Thyroid gland (tissue), 4 donors: ENCODE data around the gene PARD3.

Experiments
- POLR2A ChIP-seq, 2 donors: fragments of 450-650 bp; IDR thresholded peaks; one replicate each; pipeline ENCODE4 v1.6.1; 2017; ENCODE audit warnings: antibody characterized with exemption in 2 of 2, mild to moderate bottlenecking in 2 of 2, moderate library complexity in 1 of 2
- TF ChIP-seq, protein P1 (sequence below), 6 experiments: fragments of 200-600 bp in 3 of 6; fragments of 450-650 bp in 3 of 6; sonication (generic) in 3 of 6; IDR thresholded peaks; one replicate each; pipeline ENCODE4 v1.5.1; 2016 to 2019; ENCODE audit warnings: antibody characterized with exemption in 6 of 6, mild to moderate bottlenecking in 2 of 6, inconsistent platforms in 1 of 6, moderate library complexity in 1 of 6

DNA sequence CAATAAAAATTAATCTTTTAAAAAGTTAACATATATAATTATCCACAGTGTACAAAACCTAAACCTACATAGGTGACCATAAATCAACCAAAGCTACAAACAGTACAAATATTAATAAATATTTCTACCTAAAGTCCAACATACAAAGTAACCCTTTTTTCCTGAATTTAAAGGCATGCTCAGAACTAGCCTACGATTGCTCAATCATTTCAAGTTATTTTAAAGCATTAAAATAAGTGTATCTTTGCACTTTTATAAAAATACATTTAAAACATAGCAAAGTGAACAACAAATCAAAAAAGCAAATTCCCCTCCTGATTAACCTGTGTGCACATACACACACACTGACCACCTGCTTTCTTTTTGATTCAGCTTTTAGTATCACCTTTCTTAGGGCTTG, 202.2 kb downstream of the PARD3 start:
- TF ChIP-seq, protein P1, sequence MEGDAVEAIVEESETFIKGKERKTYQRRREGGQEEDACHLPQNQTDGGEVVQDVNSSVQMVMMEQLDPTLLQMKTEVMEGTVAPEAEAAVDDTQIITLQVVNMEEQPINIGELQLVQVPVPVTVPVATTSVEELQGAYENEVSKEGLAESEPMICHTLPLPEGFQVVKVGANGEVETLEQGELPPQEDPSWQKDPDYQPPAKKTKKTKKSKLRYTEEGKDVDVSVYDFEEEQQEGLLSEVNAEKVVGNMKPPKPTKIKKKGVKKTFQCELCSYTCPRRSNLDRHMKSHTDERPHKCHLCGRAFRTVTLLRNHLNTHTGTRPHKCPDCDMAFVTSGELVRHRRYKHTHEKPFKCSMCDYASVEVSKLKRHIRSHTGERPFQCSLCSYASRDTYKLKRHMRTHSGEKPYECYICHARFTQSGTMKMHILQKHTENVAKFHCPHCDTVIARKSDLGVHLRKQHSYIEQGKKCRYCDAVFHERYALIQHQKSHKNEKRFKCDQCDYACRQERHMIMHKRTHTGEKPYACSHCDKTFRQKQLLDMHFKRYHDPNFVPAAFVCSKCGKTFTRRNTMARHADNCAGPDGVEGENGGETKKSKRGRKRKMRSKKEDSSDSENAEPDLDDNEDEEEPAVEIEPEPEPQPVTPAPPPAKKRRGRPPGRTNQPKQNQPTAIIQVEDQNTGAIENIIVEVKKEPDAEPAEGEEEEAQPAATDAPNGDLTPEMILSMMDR (IDR thresholded peaks at IDR 0.05): no peak
- no peak for TF ChIP-seq POLR2A (IDR thresholded peaks at IDR 0.05)
